HepG2 (cell line): ENCODE measurements around the gene NAALADL1. TPM values are rescaled to one million over a fixed set of nuclear protein-coding genes. Genes with fewer than 3 reads are reported as not detected.

Experiments used
- DR1 ChIP-seq: sonication (generic); formaldehyde crosslinking; IDR thresholded peaks from 2 replicates; pipeline ENCODE4 v1.8.0; 2021; ENCODE audit warnings: mild to moderate bottlenecking, missing genetic modification reagents, inconsistent platforms
- ETV6 ChIP-seq: sonication (generic); formaldehyde crosslinking; conservative IDR thresholded peaks from 2 replicates; pipeline ENCODE4 v1.4.0; 2020; ENCODE audit warnings: missing genetic modification reagents
- FUBP1 ChIP-seq: sonication (generic); formaldehyde crosslinking; IDR thresholded peaks from 2 replicates; pipeline ENCODE4 v1.5.1; 2020; ENCODE audit warnings: missing genetic modification reagents, mild to moderate bottlenecking, borderline replicate concordance
- MAFG ChIP-seq: sonication (generic); formaldehyde crosslinking; IDR thresholded peaks from 2 replicates; pipeline ENCODE4 v1.5.1; 2020; ENCODE audit warnings: mild to moderate bottlenecking, missing genetic modification reagents
- MAX ChIP-seq: IDR thresholded peaks from 2 replicates; pipeline ENCODE4 v1.6.1; 2012; ENCODE audit warnings: inconsistent platforms
- MIER3 ChIP-seq: IDR thresholded peaks from 2 replicates; pipeline ENCODE4 v1.6.1; 2016; ENCODE audit warnings: missing compliant biosample characterization, borderline replicate concordance
- MLX ChIP-seq: IDR thresholded peaks from 2 replicates; pipeline ENCODE4 v1.6.1; 2016
- PAWR ChIP-seq: sonication (generic); formaldehyde crosslinking; IDR thresholded peaks from 2 replicates; pipeline ENCODE4 v1.4.0; 2020; ENCODE audit warnings: missing genetic modification reagents, mild to moderate bottlenecking, borderline replicate concordance
- POLR2G ChIP-seq: fragments of 200-400 bp; formaldehyde crosslinking; IDR thresholded peaks from 2 replicates; pipeline ENCODE4 v1.6.1; 2018; ENCODE audit warnings: mild to moderate bottlenecking, low read depth, low read length, moderate library complexity
- SMAD9 ChIP-seq: sonication (generic); formaldehyde crosslinking; IDR thresholded peaks from 2 replicates; pipeline ENCODE4 v1.5.1; 2020; ENCODE audit warnings: mild to moderate bottlenecking, missing genetic modification reagents
- SOX5 ChIP-seq: IDR thresholded peaks from 2 replicates; pipeline ENCODE4 v1.6.1; 2016; ENCODE audit warnings: borderline replicate concordance
- ZBTB1 ChIP-seq: sonication (generic); formaldehyde crosslinking; IDR thresholded peaks from 2 replicates; pipeline ENCODE4 v1.4.0; 2020; ENCODE audit warnings: missing genetic modification reagents, borderline replicate concordance
- ZFY ChIP-seq: sonication (generic); formaldehyde crosslinking; IDR thresholded peaks from 2 replicates; pipeline ENCODE4 v1.4.0; 2020; ENCODE audit warnings: missing genetic modification reagents
- ZKSCAN5 ChIP-seq: sonication (generic); formaldehyde crosslinking; IDR thresholded peaks from 2 replicates; pipeline ENCODE4 v1.5.1; 2020; ENCODE audit warnings: mild to moderate bottlenecking, missing genetic modification reagents
- ZNF441 ChIP-seq: sonication (generic); formaldehyde crosslinking; IDR thresholded peaks from 2 replicates; pipeline ENCODE4 v1.7.0; 2021; ENCODE audit warnings: missing genetic modification reagents, borderline replicate concordance
- ZNF772 ChIP-seq: sonication (generic); formaldehyde crosslinking; IDR thresholded peaks from 2 replicates; pipeline ENCODE4 v1.5.0; 2020; ENCODE audit warnings: mild to moderate bottlenecking, missing genetic modification reagents
- polyA plus RNA-seq, 8 experiments: library from polyadenylated mRNA; depleted of rRNA in 3 of 8; stranded (reverse) in 7 of 8; unstranded in 1 of 8; fragments of >200 nt; fragmentation: Illumina TruSeq in 4 of 8; extraction: Trizol in 4 of 8; gene quantifications; 2 replicates each; pipeline versions ENCODE4 v1.2.1 to v1.2.3, GENCODE V29; 2011 to 2016; ENCODE audit warnings: low read depth in 4 of 8, missing spikeins in 1 of 8, mixed read lengths in 1 of 8; ENCODE audit not compliant: insufficient read depth in 1 of 8
- total RNA-seq, 5 experiments: library from RNA; depleted of rRNA; stranded (reverse); fragments of >200 nt; fragmentation: Illumina TruSeq; extraction: Trizol; gene quantifications; 2 replicates each; pipeline ENCODE4 v1.2.3, GENCODE V29; 2016; ENCODE audit warnings: low read depth in 1 of 5
- TF ChIP-seq, protein P1 (sequence below): IDR thresholded peaks from 2 replicates; pipeline ENCODE4 v1.6.1; 2016; ENCODE audit warnings: missing genetic modification reagents, missing compliant biosample characterization
- TF ChIP-seq, protein P2 (sequence below): sonication (generic); formaldehyde crosslinking; IDR thresholded peaks from 2 replicates; pipeline ENCODE4 v1.5.0; 2020; ENCODE audit warnings: missing genetic modification reagents, mild to moderate bottlenecking, borderline replicate concordance
- TF ChIP-seq, protein P3 (sequence below): sonication (generic); formaldehyde crosslinking; IDR thresholded peaks from 2 replicates; pipeline ENCODE4 v1.9.0; 2021; ENCODE audit warnings: mild to moderate bottlenecking, missing genetic modification reagents

NAALADL1 gene
- total and polyA plus RNA-seq, 2 of the 13 experiments (the other 11 are each of a cell fraction or from before 2014, with no cell fraction given), result 9.3 to 33.9 TPM

DNA sequence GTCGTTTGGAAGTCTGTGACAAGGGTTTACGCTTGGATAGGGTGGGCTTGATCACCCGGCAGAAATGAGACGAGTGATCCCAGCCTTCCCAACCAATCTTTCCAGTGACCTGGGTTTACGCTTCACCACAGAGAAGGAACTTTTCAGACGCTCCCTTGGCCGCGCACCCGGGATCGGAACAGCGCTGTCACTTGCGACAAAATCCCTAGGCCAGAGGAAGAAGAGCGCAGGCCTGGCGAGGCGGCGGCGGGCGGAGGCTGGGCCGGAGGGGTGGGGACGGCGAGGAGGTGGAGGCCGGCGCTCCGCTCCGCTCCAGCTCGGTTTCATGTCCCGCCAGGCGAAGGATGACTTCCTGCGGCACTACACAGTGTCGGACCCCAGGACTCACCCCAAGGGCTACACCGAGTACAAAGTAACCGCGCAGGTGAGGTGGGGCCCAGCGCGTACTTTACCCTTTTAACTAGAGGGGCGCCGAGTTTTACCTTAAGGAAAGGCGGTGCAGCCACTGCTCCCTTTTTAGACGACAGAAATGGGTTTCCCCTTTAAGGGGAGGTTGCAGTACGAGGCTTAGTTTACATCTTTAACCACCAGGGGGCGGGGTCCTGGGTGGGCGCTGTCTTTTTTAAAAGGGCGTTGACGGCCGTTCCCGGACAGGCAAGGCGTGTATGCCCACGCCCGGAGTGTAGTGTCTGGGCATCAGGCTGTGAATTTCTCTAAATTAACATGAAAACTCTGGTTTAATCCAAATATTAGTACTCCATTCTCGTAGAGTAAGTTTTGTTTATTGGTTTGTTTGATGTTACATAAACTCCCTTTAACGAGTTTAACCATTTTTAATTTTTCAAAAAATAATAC is 30.9 kb downstream of the NAALADL1 start, which contains the start of gene SNX15 (continued):
- TF ChIP-seq ZBTB1, result no peak
- peak; percentile 64; the same call in 1 of the 2 replicates for TF ChIP-seq DR1
- TF ChIP-seq, protein P1, sequence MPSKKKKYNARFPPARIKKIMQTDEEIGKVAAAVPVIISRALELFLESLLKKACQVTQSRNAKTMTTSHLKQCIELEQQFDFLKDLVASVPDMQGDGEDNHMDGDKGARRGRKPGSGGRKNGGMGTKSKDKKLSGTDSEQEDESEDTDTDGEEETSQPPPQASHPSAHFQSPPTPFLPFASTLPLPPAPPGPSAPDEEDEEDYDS (CRISPR knock-in tag), result peak; percentile 33; the same call in 1 of the 2 replicates
- peak; percentile 85 for TF ChIP-seq ZNF441 (CRISPR knock-in tag)
- peak; percentile 90 for TF ChIP-seq ZFY
- no peak for TF ChIP-seq ZNF772
- no peak for TF ChIP-seq SOX5 (CRISPR knock-in tag)
- TF ChIP-seq MAFG (CRISPR knock-in tag), result no peak
- TF ChIP-seq SMAD9 (CRISPR knock-in tag), result no peak; the same call in 1 of the 2 replicates
- TF ChIP-seq MAX, result peak; percentile 85
- TF ChIP-seq ETV6, result no peak
- 0 out of 2 replicates have a peak, but pooled peaks have one; percentile 15 for TF ChIP-seq MIER3 (CRISPR knock-in tag)
- peak; percentile 89 for TF ChIP-seq POLR2G
- TF ChIP-seq, protein P2, sequence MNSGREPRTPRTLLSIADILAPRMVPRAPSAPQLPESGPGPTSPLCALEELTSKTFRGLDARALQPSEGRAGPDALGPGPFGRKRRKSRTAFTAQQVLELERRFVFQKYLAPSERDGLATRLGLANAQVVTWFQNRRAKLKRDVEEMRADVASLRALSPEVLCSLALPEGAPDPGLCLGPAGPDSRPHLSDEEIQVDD, result no peak
- 0 out of 2 replicates have a peak, but pooled peaks have one; percentile 6 for TF ChIP-seq MLX
- TF ChIP-seq FUBP1 (CRISPR knock-in tag), result no peak; the same call in 1 of the 2 replicates
- TF ChIP-seq, protein P3, sequence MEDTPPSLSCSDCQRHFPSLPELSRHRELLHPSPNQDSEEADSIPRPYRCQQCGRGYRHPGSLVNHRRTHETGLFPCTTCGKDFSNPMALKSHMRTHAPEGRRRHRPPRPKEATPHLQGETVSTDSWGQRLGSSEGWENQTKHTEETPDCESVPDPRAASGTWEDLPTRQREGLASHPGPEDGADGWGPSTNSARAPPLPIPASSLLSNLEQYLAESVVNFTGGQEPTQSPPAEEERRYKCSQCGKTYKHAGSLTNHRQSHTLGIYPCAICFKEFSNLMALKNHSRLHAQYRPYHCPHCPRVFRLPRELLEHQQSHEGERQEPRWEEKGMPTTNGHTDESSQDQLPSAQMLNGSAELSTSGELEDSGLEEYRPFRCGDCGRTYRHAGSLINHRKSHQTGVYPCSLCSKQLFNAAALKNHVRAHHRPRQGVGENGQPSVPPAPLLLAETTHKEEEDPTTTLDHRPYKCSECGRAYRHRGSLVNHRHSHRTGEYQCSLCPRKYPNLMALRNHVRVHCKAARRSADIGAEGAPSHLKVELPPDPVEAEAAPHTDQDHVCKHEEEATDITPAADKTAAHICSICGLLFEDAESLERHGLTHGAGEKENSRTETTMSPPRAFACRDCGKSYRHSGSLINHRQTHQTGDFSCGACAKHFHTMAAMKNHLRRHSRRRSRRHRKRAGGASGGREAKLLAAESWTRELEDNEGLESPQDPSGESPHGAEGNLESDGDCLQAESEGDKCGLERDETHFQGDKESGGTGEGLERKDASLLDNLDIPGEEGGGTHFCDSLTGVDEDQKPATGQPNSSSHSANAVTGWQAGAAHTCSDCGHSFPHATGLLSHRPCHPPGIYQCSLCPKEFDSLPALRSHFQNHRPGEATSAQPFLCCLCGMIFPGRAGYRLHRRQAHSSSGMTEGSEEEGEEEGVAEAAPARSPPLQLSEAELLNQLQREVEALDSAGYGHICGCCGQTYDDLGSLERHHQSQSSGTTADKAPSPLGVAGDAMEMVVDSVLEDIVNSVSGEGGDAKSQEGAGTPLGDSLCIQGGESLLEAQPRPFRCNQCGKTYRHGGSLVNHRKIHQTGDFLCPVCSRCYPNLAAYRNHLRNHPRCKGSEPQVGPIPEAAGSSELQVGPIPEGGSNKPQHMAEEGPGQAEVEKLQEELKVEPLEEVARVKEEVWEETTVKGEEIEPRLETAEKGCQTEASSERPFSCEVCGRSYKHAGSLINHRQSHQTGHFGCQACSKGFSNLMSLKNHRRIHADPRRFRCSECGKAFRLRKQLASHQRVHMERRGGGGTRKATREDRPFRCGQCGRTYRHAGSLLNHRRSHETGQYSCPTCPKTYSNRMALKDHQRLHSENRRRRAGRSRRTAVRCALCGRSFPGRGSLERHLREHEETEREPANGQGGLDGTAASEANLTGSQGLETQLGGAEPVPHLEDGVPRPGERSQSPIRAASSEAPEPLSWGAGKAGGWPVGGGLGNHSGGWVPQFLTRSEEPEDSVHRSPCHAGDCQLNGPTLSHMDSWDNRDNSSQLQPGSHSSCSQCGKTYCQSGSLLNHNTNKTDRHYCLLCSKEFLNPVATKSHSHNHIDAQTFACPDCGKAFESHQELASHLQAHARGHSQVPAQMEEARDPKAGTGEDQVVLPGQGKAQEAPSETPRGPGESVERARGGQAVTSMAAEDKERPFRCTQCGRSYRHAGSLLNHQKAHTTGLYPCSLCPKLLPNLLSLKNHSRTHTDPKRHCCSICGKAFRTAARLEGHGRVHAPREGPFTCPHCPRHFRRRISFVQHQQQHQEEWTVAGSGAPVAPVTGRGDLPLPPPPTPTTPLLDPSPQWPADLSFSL, result no peak
- TF ChIP-seq ZKSCAN5 (CRISPR knock-in tag), result no peak
- no peak for TF ChIP-seq PAWR (CRISPR knock-in tag)
